HG02884 (cell line): ENCODE results near the gene MAPK1.
"Not testable (repeated sequence)": the region's sequence is repeated elsewhere in the genome, so short reads cannot be mapped to it uniquely, and the experiment has no call there.

Experiments
- ATAC-seq: cut with Tn5 transposase; IDR thresholded peaks from one replicate; pipeline ENCODE4 v1.9.1; 2021; ENCODE audit warnings: mild to moderate bottlenecking, moderate library complexity; ENCODE audit not compliant: unreplicated experiment

Gene MAPK1

GRCh38 chr22:21730535-21731308 is 136.7 kb downstream of the MAPK1 start:
- ATAC-seq = no peak

- ATAC-seq = not testable (repeated sequence)
Measured at GRCh38 chr22:21729184-21729583, 138.3 kb downstream of the MAPK1 start.

DNA sequence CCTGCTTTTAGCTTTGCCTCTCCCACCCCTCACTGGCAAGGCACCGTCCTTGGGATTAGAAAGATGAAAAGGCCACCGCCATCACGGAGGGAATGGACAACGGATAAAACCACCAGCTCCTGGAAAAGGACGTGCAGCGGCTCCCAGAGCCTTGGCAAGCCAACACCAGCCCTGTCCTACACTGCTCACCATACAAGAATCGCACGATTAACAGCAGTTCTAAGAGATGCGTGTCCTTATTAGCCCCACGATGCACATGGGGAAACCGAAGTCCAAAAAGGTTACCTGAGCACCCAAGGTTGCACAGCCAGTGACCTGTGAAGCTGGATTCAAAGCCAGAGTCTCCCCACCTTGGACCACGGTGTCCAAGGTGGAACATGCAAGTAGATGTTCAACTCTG is 139.2 kb downstream of the MAPK1 start:
- ATAC-seq = no peak

DNA sequence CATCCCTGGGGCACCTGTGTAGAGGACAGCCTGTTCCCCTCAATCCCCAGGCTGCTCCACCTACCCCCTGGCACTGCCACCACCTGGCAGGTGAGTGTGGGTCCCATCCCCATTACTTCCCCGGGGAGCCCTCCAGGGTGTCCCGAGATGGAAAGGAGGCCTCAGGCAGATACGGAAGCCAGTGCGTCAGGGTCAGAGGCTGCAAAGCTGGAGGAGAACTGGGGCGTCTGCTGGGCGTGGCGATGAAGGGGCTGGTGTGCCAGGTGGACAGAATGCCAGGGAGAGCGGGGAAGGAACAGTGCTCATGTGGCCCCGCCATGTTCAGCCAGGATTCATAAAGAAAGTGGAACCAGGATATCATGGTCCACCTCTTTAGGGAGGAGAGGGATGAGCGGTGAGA is 139.7 kb downstream of the MAPK1 start:
- ATAC-seq = no peak

- no peak for ATAC-seq
Measured at GRCh38 chr22:21727159-21727558, 140.3 kb downstream of the MAPK1 start.

- ATAC-seq = no peak
Measured at GRCh38 chr22:21726650-21727049, 140.8 kb downstream of the MAPK1 start.

GRCh38 chr22:21725956-21726649 is 141.3 kb downstream of the MAPK1 start:
- no peak for ATAC-seq

- ATAC-seq = not testable (repeated sequence)
Measured at GRCh38 chr22:21724496-21724895, 142.9 kb downstream of the MAPK1 start.

DNA sequence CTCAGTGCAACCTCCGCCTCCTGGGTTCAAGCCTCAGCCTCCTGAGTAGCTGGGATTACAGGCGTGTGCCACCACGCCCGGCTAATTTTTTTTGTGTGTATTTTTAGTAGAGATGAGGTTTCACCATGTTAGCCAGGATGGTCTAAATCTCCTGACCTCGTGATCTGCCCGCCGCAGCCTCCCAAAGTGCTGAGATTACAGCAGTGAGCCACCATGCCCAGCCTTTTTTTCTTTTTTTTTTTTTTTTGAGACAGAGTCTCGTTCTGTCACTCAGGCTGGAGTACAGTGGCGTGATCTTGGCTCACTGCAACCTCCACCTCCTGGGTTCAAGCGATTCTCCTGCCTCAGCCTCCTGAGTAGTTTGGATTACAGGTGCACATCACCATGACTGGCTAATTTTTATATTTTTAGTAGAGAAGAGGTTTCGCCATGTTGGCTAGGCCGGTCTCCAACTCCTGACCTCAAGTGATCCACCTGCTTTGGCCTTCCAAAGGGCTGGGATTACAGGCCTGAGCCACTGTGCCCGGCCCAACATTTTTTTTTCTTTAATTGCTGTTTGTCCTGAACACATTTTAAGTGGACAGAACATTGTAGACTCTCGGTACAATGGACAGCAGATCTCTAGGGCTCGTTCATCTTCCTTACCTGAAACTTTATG is 146.1 kb downstream of the MAPK1 start:
- ATAC-seq = not testable (repeated sequence)

DNA sequence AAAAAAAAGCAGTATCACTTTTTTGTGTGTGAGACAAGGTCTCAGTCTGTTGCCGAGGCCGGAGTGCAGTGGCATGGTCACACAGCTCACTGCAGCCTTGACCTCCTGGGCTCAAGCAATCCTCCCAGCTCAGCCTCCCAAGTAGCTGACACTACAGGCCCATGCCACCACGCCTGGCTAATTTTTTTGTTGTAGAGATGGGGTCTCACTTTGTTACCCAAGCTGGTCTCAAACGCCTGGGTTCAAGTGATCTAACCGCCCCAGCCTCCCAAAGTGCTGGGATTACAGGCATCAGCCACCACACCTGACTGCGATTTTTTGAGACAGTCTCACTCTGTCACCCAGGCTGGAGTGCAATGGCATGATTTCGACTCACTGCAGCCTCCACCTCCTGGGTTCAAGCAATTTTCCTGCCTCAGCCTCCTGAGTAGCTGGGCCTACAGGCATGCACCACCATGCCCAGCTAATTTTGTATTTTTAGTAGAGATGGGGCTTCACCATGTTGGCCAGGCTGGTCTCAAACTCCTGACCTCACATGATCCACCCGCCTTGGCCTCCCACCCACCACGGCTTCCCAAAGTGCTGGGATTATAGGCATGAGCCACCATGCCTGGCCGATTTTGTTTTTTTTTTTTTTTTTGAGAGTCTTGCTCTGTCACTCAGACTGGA is 147.1 kb downstream of the MAPK1 start:
- ATAC-seq = not testable (repeated sequence)

DNA sequence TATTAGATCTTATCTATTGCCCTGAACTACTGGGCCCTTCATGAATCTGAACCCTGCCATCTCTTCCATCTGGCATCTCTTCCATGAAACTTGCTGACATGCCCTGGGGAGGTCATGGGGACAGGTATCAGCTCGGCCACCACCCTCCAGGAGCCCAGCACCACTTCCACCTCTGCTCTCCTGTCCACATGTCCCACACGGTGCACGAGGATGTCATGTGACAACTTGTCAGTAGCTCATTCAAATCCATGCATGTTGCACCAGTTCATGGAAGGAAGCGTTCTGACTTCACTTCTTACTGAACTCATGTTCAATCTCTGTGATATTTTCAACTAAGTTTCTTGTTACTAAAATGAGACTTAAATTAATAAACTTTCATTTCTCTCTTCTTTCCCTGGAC is 148.4 kb downstream of the MAPK1 start:
- no peak for ATAC-seq

GRCh38 chr22:21718499-21718898 is 148.9 kb downstream of the MAPK1 start:
- no peak for ATAC-seq

DNA sequence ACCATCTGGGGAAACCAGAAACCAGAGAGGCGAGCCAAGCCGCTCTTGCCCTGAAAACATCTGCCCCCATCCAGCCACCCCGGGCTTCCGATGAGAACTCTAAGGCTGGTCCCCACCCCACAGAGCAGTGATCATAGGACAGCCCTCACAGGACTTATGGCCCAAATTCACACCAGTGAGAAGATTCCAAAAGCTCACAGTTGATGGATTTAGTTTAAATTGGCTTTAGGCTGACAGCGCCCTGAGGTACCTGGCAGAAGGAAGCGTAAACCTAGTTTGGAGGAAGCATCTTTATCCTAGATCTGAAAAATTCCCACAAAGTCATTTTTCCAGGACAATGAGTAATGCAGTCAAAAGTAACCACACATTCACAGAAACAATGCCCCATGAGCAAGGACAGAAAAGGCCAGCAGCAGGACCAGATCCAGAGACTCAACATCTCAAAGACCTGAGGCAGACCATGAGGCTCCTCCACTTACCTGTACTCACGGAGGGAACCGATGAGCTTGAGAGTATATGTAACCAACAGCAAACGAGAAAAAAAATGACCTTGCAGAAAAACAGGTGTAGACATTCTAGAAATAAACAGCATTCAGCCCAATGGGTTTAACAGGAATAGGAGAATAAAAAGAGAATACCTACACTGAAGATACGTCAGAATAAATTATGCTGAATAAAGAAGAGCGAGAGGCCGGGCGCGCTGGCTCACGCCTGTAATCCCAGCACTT is 150.9 kb downstream of the MAPK1 start:
- ATAC-seq = not testable (repeated sequence)

- no peak for ATAC-seq
Measured at GRCh38 chr22:21714786-21715185, 152.7 kb downstream of the MAPK1 start.

GRCh38 chr22:21714059-21714770 is 153.2 kb downstream of the MAPK1 start:
- no peak for ATAC-seq

GRCh38 chr22:21713428-21714058 is 153.9 kb downstream of the MAPK1 start:
- no peak for ATAC-seq

- no peak for ATAC-seq
Measured at GRCh38 chr22:21712751-21713427, 154.6 kb downstream of the MAPK1 start.

GRCh38 chr22:21711851-21712250 is 155.6 kb downstream of the MAPK1 start:
- no peak for ATAC-seq

GRCh38 chr22:21710156-21710555 is 157.3 kb downstream of the MAPK1 start:
- ATAC-seq = no peak
